Measurements from ENCODE around the gene GALNT14. TPM values are rescaled to one million over a fixed set of nuclear protein-coding genes. Genes with fewer than 3 reads are reported as not detected.
"Not testable (repeated sequence)": the region's sequence is repeated elsewhere in the genome, so short reads cannot be mapped to it uniquely, and the experiment has no call there.

Gene GALNT14
- total RNA-seq, 1 donor, result not detected

DNA sequence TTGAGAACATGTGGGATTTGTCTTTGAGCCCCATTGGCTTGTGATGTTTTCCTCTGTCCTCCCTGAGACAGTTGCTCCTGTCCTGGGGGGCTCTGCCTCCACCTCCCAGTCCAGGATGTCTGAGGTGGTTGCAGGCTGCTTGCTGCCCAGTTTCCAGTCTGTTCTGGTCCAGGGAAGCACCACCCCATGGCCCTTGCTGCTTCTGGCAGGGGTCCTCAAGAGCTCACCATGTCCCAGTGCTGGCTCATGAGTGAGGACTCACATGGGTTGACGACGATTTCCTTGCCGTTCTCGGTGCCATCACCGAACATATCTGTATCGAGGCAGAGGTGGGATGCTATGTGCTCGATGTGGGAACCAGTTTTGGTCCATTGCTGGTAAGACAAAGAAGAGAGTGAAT is 227.6 kb downstream of the GALNT14 start:
- H3K36me3 ChIP-seq (ENCODE audit: insufficient read depth, low read length), result no peaks in the 10 kb centered on the region
- H3K4me1 ChIP-seq (ENCODE audit: insufficient read depth, low read length), result no peaks in the 10 kb centered on the region
- no peak overlapping the region for H3K4me2 ChIP-seq (ENCODE audit: insufficient read depth, low read length)
- H3K79me2 ChIP-seq (ENCODE audit: insufficient read depth, low read length), result no peaks in the 10 kb centered on the region
- no peak overlapping the region for H3K4me3 ChIP-seq (ENCODE audit: insufficient read depth, low read length)
- TF ChIP-seq, protein P1, sequence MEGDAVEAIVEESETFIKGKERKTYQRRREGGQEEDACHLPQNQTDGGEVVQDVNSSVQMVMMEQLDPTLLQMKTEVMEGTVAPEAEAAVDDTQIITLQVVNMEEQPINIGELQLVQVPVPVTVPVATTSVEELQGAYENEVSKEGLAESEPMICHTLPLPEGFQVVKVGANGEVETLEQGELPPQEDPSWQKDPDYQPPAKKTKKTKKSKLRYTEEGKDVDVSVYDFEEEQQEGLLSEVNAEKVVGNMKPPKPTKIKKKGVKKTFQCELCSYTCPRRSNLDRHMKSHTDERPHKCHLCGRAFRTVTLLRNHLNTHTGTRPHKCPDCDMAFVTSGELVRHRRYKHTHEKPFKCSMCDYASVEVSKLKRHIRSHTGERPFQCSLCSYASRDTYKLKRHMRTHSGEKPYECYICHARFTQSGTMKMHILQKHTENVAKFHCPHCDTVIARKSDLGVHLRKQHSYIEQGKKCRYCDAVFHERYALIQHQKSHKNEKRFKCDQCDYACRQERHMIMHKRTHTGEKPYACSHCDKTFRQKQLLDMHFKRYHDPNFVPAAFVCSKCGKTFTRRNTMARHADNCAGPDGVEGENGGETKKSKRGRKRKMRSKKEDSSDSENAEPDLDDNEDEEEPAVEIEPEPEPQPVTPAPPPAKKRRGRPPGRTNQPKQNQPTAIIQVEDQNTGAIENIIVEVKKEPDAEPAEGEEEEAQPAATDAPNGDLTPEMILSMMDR (IDR thresholded peaks at IDR 0.05; ENCODE audit: extremely low read depth, low read depth, low read length), result no peak
- H3K27ac ChIP-seq (ENCODE audit: low read depth, low read length), result no peak overlapping the region
- H4K20me1 ChIP-seq (ENCODE audit: insufficient read depth, low read length), result no peaks in the 10 kb centered on the region
- H3K27me3 ChIP-seq (ENCODE audit: insufficient read depth, low read length), result no peaks in the 10 kb centered on the region
- H3K9me3 ChIP-seq (ENCODE audit: low read depth, low read length), result no peaks in the 10 kb centered on the region
- DNase-seq (ENCODE audit: insufficient read length, low spot score, missing footprints), result no peak
- H2AFZ ChIP-seq (ENCODE audit: low read length), result no peak overlapping the region

DNA sequence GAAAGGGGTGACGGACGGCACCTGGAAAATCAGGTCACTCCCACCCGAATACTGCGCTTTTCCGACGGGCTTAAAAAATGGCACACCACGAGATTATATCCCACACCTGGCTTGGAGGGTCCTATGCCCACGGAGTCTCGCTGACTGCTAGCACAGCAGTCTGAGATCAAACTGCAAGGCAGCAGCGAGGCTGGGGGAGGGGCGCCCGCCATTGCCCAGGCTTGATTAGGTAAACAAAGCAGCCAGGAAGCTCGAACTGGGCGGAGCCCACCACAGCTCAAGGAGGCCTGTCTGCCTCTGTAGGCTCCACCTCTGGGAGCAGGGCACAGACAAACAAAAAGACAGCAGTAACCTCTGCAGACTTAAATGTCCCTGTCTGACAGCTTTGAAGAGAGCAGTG is 233.8 kb downstream of the GALNT14 start:
- not testable (repeated sequence) for H3K27me3 ChIP-seq (ENCODE audit: insufficient read depth, low read length); H4K20me1 ChIP-seq (ENCODE audit: insufficient read depth, low read length); H3K9me3 ChIP-seq (ENCODE audit: low read depth, low read length); H3K4me1 ChIP-seq (ENCODE audit: insufficient read depth, low read length); H3K79me2 ChIP-seq (ENCODE audit: insufficient read depth, low read length); H3K27ac ChIP-seq (ENCODE audit: low read depth, low read length); H3K36me3 ChIP-seq (ENCODE audit: insufficient read depth, low read length); H3K4me3 ChIP-seq (ENCODE audit: insufficient read depth, low read length); H2AFZ ChIP-seq (ENCODE audit: low read length); H3K4me2 ChIP-seq (ENCODE audit: insufficient read depth, low read length); DNase-seq (ENCODE audit: insufficient read length, low spot score, missing footprints)

DNA sequence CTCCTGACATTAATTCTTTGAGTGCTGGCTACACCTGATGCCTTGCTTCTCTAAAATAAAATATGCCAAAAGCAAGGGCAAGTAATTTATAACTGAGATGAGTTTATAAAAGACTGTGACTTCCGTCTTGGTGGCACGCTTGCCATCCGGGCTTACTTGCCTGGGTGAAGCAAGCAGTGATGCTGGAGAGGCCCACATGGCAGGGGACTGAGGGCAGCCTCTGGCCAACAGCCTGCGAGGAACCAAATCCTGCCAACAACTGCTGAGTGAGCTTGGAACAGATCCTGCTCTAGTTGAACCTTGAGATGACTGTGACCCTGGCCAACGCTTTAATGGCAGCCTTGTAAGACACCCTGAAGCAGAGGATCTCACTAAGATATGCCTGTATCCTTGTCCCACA is 234.9 kb downstream of the GALNT14 start:
- no peak overlapping the region for H2AFZ ChIP-seq (ENCODE audit: low read length)
- DNase-seq (ENCODE audit: insufficient read length, low spot score, missing footprints), result no peak
- H3K4me1 ChIP-seq (ENCODE audit: insufficient read depth, low read length), result no peaks in the 10 kb centered on the region
- no peaks in the 10 kb centered on the region for H3K27me3 ChIP-seq (ENCODE audit: insufficient read depth, low read length)
- no peak overlapping the region for H3K27ac ChIP-seq (ENCODE audit: low read depth, low read length)
- no peaks in the 10 kb centered on the region for H4K20me1 ChIP-seq (ENCODE audit: insufficient read depth, low read length)
- H3K36me3 ChIP-seq (ENCODE audit: insufficient read depth, low read length), result no peaks in the 10 kb centered on the region
- TF ChIP-seq, protein P1 (IDR thresholded peaks at IDR 0.05; ENCODE audit: extremely low read depth, low read depth, low read length), result no peak
- no peaks in the 10 kb centered on the region for H3K79me2 ChIP-seq (ENCODE audit: insufficient read depth, low read length)
- no peaks in the 10 kb centered on the region for H3K9me3 ChIP-seq (ENCODE audit: low read depth, low read length)
- H3K4me2 ChIP-seq (ENCODE audit: insufficient read depth, low read length), result no peak overlapping the region
- no peak overlapping the region for H3K4me3 ChIP-seq (ENCODE audit: insufficient read depth, low read length)

DNA sequence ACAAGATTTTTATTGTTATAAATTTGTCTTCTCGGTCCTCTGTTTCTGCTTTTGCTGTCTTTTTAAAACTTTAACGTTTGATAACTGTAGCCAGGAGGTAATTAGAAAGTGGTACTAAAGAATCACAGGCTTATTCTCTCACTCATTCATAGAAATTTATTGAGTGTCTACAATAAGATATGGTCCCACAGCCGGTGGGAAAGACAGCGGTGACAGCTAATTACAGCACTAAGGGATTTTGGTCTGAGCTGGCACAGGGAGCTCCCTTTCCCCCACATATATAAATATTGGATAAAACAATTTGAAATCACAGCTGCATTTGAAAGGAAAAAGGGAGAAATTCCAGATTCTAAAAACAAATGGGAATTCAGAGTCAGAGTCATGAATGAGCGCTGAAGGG is 237.9 kb downstream of the GALNT14 start:
- H3K4me1 ChIP-seq (ENCODE audit: insufficient read depth, low read length), result no peaks in the 10 kb centered on the region
- no peaks in the 10 kb centered on the region for H3K27me3 ChIP-seq (ENCODE audit: insufficient read depth, low read length)
- H3K4me2 ChIP-seq (ENCODE audit: insufficient read depth, low read length), result no peak overlapping the region
- H3K4me3 ChIP-seq (ENCODE audit: insufficient read depth, low read length), result no peak overlapping the region
- no peaks in the 10 kb centered on the region for H3K9me3 ChIP-seq (ENCODE audit: low read depth, low read length)
- H4K20me1 ChIP-seq (ENCODE audit: insufficient read depth, low read length), result no peaks in the 10 kb centered on the region
- no peak overlapping the region for H2AFZ ChIP-seq (ENCODE audit: low read length)
- no peaks in the 10 kb centered on the region for H3K79me2 ChIP-seq (ENCODE audit: insufficient read depth, low read length)
- no peaks in the 10 kb centered on the region for H3K36me3 ChIP-seq (ENCODE audit: insufficient read depth, low read length)
- no peak for DNase-seq (ENCODE audit: insufficient read length, low spot score, missing footprints)
- H3K27ac ChIP-seq (ENCODE audit: low read depth, low read length), result no peak overlapping the region
- TF ChIP-seq, protein P1 (IDR thresholded peaks at IDR 0.05; ENCODE audit: extremely low read depth, low read depth, low read length), result no peak

Measured in osteoblast (primary cell).